Urinary bladder (tissue), 4 donors: ENCODE results near the gene DEFB113. TPM values are rescaled to one million over a fixed set of nuclear protein-coding genes. Genes with fewer than 3 reads are reported as not detected.
"Not testable (repeated sequence)": the region's sequence is repeated elsewhere in the genome, so short reads cannot be mapped to it uniquely, and the experiment has no call there.

Experiments
- DNase-seq: peaks from one replicate; pipeline ENCODE4 v3.0.0-alpha.2; 2015; ENCODE audit errors: extremely low spot score
- H3K27ac ChIP-seq: one replicate; pipeline ENCODE4 v1.5.1; 2013; ENCODE audit warnings: low read depth, mild to moderate bottlenecking, moderate library complexity
- H3K36me3 ChIP-seq: one replicate; pipeline ENCODE4 v1.6.1; 2013; ENCODE audit warnings: mild to moderate bottlenecking, moderate library complexity; ENCODE audit not compliant: insufficient read depth
- H3K4me1 ChIP-seq: one replicate; pipeline ENCODE4 v1.6.1; 2013; ENCODE audit warnings: mild to moderate bottlenecking, moderate library complexity; ENCODE audit not compliant: insufficient read depth
- H3K4me3 ChIP-seq: one replicate; pipeline ENCODE4 v1.5.1; 2013; ENCODE audit warnings: low read depth, low read length
- WGBS: extraction: QIAGEN DNeasy Blood & Tissue Kit; methylation state at CpG from one replicate; pipeline ENCODE4 v1.1.7; 2013; 5-methylcytosine and 5-hydroxymethylcytosine counted together
- polyA plus RNA-seq: library from polyadenylated mRNA; stranded (reverse); fragments of 200-250 nt; gene quantifications from one replicate; pipeline ENCODE4 v1.2.3, GENCODE V29; 2013
- total RNA-seq: library from RNA; depleted of rRNA; stranded (reverse); fragments of >200 nt; gene quantifications from one replicate; pipeline ENCODE4 v1.2.3, GENCODE V29; 2014
- donor health status: healthy with polysubstance abuse.
- donor health status: healthy.

The DEFB113 gene
- total and polyA plus RNA-seq, 2 donors: not detected

- Histone ChIP-seq H3K27ac (no peak overlapping the region), H3K36me3 (no peaks in the 10 kb centered on the region), H3K4me3 (no peak overlapping the region), H3K4me1 (no peaks in the 10 kb centered on the region)
- WGBS: 72% methylated on average over 1 of the region's 1 CpG
- no peak for DNase-seq
Measured at GRCh38 chr6:49958180-49958579, 11.2 kb downstream of the DEFB113 start.

GRCh38 chr6:49955847-49956246 is 13.6 kb downstream of the DEFB113 start:
- DNase-seq: no peak
- Histone ChIP-seq H3K4me1 (no peaks in the 10 kb centered on the region), H3K4me3 (no peak overlapping the region), H3K36me3 (no peaks in the 10 kb centered on the region), H3K27ac (no peak overlapping the region)

GRCh38 chr6:49951926-49952325 is 17.5 kb downstream of the DEFB113 start:
- Histone ChIP-seq H3K27ac (no peak overlapping the region), H3K4me3 (no peak overlapping the region), H3K4me1 (no peaks in the 10 kb centered on the region), H3K36me3 (no peaks in the 10 kb centered on the region)
- 57% methylated on average over 2 of the region's 2 CpGs for WGBS
- DNase-seq: no peak

GRCh38 chr6:49950415-49950751 is 19.0 kb downstream of the DEFB113 start:
- DNase-seq: no peak
- H3K27ac ChIP-seq: no peak overlapping the region
- WGBS: 93% methylated on average over 2 of the region's 2 CpGs
- no peak overlapping the region for H3K4me3 ChIP-seq
- H3K4me1 ChIP-seq: no peaks in the 10 kb centered on the region
- no peaks in the 10 kb centered on the region for H3K36me3 ChIP-seq

GRCh38 chr6:49949062-49949461 is 20.4 kb downstream of the DEFB113 start:
- Histone ChIP-seq H3K36me3 (no peaks in the 10 kb centered on the region), H3K4me3 (no peak overlapping the region), H3K27ac (no peak overlapping the region), H3K4me1 (no peaks in the 10 kb centered on the region)
- DNase-seq: no peak
- WGBS: 87% methylated on average over 4 of the region's 4 CpGs

GRCh38 chr6:49946835-49947234 is 22.6 kb downstream of the DEFB113 start:
- Histone ChIP-seq H3K4me1 (no peaks in the 10 kb centered on the region), H3K4me3 (no peak overlapping the region), H3K36me3 (no peaks in the 10 kb centered on the region), H3K27ac (no peak overlapping the region)
- no peak for DNase-seq
- 54% methylated on average over 2 of the region's 2 CpGs for WGBS

GRCh38 chr6:49944068-49944467 is 25.4 kb downstream of the DEFB113 start:
- not testable (repeated sequence) for H3K4me3 ChIP-seq, H3K27ac ChIP-seq, DNase-seq, H3K36me3 ChIP-seq, H3K4me1 ChIP-seq
- 90% methylated on average over 3 of the region's 3 CpGs for WGBS

GRCh38 chr6:49939993-49940498 is 29.4 kb downstream of the DEFB113 start:
- Histone ChIP-seq H3K4me1 (no peaks in the 10 kb centered on the region), H3K4me3 (no peak overlapping the region), H3K36me3 (no peaks in the 10 kb centered on the region), H3K27ac (no peak overlapping the region)
- 61% methylated on average over 3 of the region's 3 CpGs for WGBS
- no peak for DNase-seq

GRCh38 chr6:49937811-49938210 is 31.6 kb downstream of the DEFB113 start:
- H3K36me3 ChIP-seq: no peaks in the 10 kb centered on the region
- no peak for DNase-seq
- no peaks in the 10 kb centered on the region for H3K4me1 ChIP-seq
- no peak overlapping the region for H3K4me3 ChIP-seq
- no peak overlapping the region for H3K27ac ChIP-seq

- 67% methylated on average over 2 of the region's 2 CpGs for WGBS
- no peak for DNase-seq
- Histone ChIP-seq H3K36me3 (no peaks in the 10 kb centered on the region), H3K4me1 (no peaks in the 10 kb centered on the region), H3K4me3 (no peak overlapping the region), H3K27ac (no peak overlapping the region)
Measured at GRCh38 chr6:49937017-49937416, 32.4 kb downstream of the DEFB113 start.

- H3K36me3 ChIP-seq: no peaks in the 10 kb centered on the region
- no peaks in the 10 kb centered on the region for H3K4me1 ChIP-seq
- 65% methylated on average over 3 of the region's 3 CpGs for WGBS
- no peak overlapping the region for H3K27ac ChIP-seq
- H3K4me3 ChIP-seq: no peak overlapping the region
- no peak for DNase-seq
Measured at GRCh38 chr6:49935387-49935786, 34.0 kb downstream of the DEFB113 start.

GRCh38 chr6:49934770-49935169 is 34.7 kb downstream of the DEFB113 start:
- no peaks in the 10 kb centered on the region for H3K4me1 ChIP-seq
- 33% methylated on average over 1 of the region's 1 CpG for WGBS
- no peaks in the 10 kb centered on the region for H3K36me3 ChIP-seq
- no peak for DNase-seq
- H3K4me3 ChIP-seq: no peak overlapping the region
- no peak overlapping the region for H3K27ac ChIP-seq

GRCh38 chr6:49933526-49933925 is 35.9 kb downstream of the DEFB113 start:
- 91% methylated on average over 21 of the region's 21 CpGs for WGBS
- DNase-seq: no peak
- H3K4me1 ChIP-seq: no peaks in the 10 kb centered on the region
- no peak overlapping the region for H3K27ac ChIP-seq
- no peak overlapping the region for H3K4me3 ChIP-seq
- H3K36me3 ChIP-seq: no peaks in the 10 kb centered on the region

- no peak for DNase-seq
- no peak overlapping the region for H3K27ac ChIP-seq
- H3K4me1 ChIP-seq: no peaks in the 10 kb centered on the region
- H3K36me3 ChIP-seq: no peaks in the 10 kb centered on the region
- H3K4me3 ChIP-seq: no peak overlapping the region
Measured at GRCh38 chr6:49929340-49929739, 40.1 kb downstream of the DEFB113 start.

GRCh38 chr6:49923826-49924225 is 45.6 kb downstream of the DEFB113 start:
- DNase-seq: no peak
- 47% methylated on average over 3 of the region's 3 CpGs for WGBS
- no peaks in the 10 kb centered on the region for H3K4me1 ChIP-seq
- no peak overlapping the region for H3K27ac ChIP-seq
- H3K36me3 ChIP-seq: no peaks in the 10 kb centered on the region
- H3K4me3 ChIP-seq: no peak overlapping the region
